ENCODE results near the gene CCR7.

The CCR7 gene

GRCh38 chr17:40597556-40598300, 32.5 kb upstream of the CCR7 start:
- H3K27me3 ChIP-seq (ENCODE audit: control insufficient read depth, insufficient read depth, low read length), result no peaks in the 10 kb centered on the region
- H3K36me3 ChIP-seq (ENCODE audit: control insufficient read depth, insufficient read depth, low read length), result no peaks in the 10 kb centered on the region
- H3K27ac ChIP-seq, result no peak overlapping the region
- no peak overlapping the region for H3K4me3 ChIP-seq (ENCODE audit: low read depth, low read length)
- H2AFZ ChIP-seq, result no peak overlapping the region
- H3K79me2 ChIP-seq, result no peaks in the 10 kb centered on the region
- H3K4me1 ChIP-seq, result no peaks in the 10 kb centered on the region
- H3K9ac ChIP-seq, result no peak overlapping the region
- TF ChIP-seq CTCF (IDR thresholded peaks at IDR 0.05), result no peak
- no peak overlapping the region for H3K4me2 ChIP-seq (ENCODE audit: low read length)
- H3K9me3 ChIP-seq (ENCODE audit: control insufficient read depth, low read length), result no peaks in the 10 kb centered on the region

DNA sequence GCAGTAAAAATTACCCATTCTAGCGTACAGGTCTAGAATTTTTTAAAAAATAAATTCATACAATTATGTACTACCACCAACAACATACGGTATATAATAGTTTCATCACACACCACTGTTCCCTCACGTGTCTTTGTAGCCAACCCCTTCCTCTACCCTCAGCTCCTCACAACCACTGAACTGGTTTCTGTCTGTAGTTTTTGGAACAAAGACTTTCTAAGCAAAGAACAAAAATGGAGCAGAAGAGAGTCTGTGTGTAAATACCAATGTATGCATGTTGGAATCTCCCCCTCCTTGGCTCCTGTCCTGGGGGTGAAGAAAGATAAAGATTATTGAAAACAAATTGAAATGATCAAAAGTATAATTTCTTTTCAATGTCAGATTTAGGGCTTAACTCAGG, 31.9 kb upstream of the CCR7 start:
- H3K27ac ChIP-seq, result no peak overlapping the region
- no peak for TF ChIP-seq CTCF (IDR thresholded peaks at IDR 0.05)

GRCh38 chr17:40596261-40596919, 31.1 kb upstream of the CCR7 start:
- Histone ChIP-seq H3K36me3 (ENCODE audit: control insufficient read depth, insufficient read depth, low read length) (no peaks in the 10 kb centered on the region), H3K4me1 (no peaks in the 10 kb centered on the region), H3K9me3 (ENCODE audit: control insufficient read depth, low read length) (no peaks in the 10 kb centered on the region), H3K4me3 (ENCODE audit: low read depth, low read length) (no peak overlapping the region), H3K27me3 (ENCODE audit: control insufficient read depth, insufficient read depth, low read length) (no peaks in the 10 kb centered on the region), H2AFZ (no peak overlapping the region), H3K9ac (no peak overlapping the region), H3K27ac (no peak overlapping the region), H3K4me2 (ENCODE audit: low read length) (no peak overlapping the region), H3K79me2 (no peaks in the 10 kb centered on the region)
- no peak for TF ChIP-seq CTCF (IDR thresholded peaks at IDR 0.05)

More for the DNA sequence above, 31.9 kb upstream of the CCR7 start:
- Histone ChIP-seq H3K4me1 (no peaks in the 10 kb centered on the region), H3K27me3 (ENCODE audit: control insufficient read depth, insufficient read depth, low read length) (no peaks in the 10 kb centered on the region), H3K79me2 (no peaks in the 10 kb centered on the region), H3K9ac (no peak overlapping the region), H3K4me3 (ENCODE audit: low read depth, low read length) (no peak overlapping the region), H3K4me2 (ENCODE audit: low read length) (no peak overlapping the region), H3K36me3 (ENCODE audit: control insufficient read depth, insufficient read depth, low read length) (no peaks in the 10 kb centered on the region), H2AFZ (no peak overlapping the region), H3K9me3 (ENCODE audit: control insufficient read depth, low read length) (no peaks in the 10 kb centered on the region)

- no peaks in the 10 kb centered on the region for H3K79me2 ChIP-seq
- H2AFZ ChIP-seq, result no peak overlapping the region
- no peak overlapping the region for H3K9ac ChIP-seq
- no peaks in the 10 kb centered on the region for H3K36me3 ChIP-seq (ENCODE audit: control insufficient read depth, insufficient read depth, low read length)
- no peaks in the 10 kb centered on the region for H3K4me1 ChIP-seq
- no peak overlapping the region for H3K27ac ChIP-seq
- no peak for TF ChIP-seq CTCF (IDR thresholded peaks at IDR 0.05)
- H3K4me2 ChIP-seq (ENCODE audit: low read length), result no peak overlapping the region
- H3K4me3 ChIP-seq (ENCODE audit: low read depth, low read length), result no peak overlapping the region
- no peaks in the 10 kb centered on the region for H3K9me3 ChIP-seq (ENCODE audit: control insufficient read depth, low read length)
- H3K27me3 ChIP-seq (ENCODE audit: control insufficient read depth, insufficient read depth, low read length), result no peaks in the 10 kb centered on the region
Observed at GRCh38 chr17:40590742-40591141, 25.5 kb upstream of the CCR7 start.

Measured in parathyroid adenoma (tissue), 2 donors.